ENCODE measurements around the gene ZBTB14. TPM values are rescaled to one million over a fixed set of nuclear protein-coding genes. Genes with fewer than 3 reads are reported as not detected.

ZBTB14 gene
- total RNA-seq, 1 donor from 2014 or later: 12.0 TPM

- DNase-seq (ENCODE audit: low read depth, low spot score): no peak
Measured at GRCh38 chr18:5294457-5295230, 882 bp downstream of the ZBTB14 start.

GRCh38 chr18:5294113-5294456 is 1.4 kb downstream of the ZBTB14 start:
- no peak for DNase-seq (ENCODE audit: low read depth, low spot score)

- DNase-seq (ENCODE audit: low read depth, low spot score): no peak
Measured at GRCh38 chr18:5288517-5288935, 7.0 kb downstream of the ZBTB14 start.

- DNase-seq (ENCODE audit: low read depth, low spot score): no peak
Measured at GRCh38 chr18:5287854-5288253, 7.7 kb downstream of the ZBTB14 start.

GRCh38 chr18:5286525-5286924 is 9.0 kb downstream of the ZBTB14 start:
- no peak for DNase-seq (ENCODE audit: low read depth, low spot score)

GRCh38 chr18:5285326-5285725 is 10.2 kb downstream of the ZBTB14 start:
- no peak for DNase-seq (ENCODE audit: low read depth, low spot score)

- no peak for DNase-seq (ENCODE audit: low read depth, low spot score)
Measured at GRCh38 chr18:5284808-5285207, 10.7 kb downstream of the ZBTB14 start.

- DNase-seq (ENCODE audit: low read depth, low spot score): no peak
Measured at GRCh38 chr18:5282770-5283169, 12.8 kb downstream of the ZBTB14 start.

- DNase-seq (ENCODE audit: low read depth, low spot score): no peak
Measured at GRCh38 chr18:5276947-5277346, 18.6 kb downstream of the ZBTB14 start.

- no peak for DNase-seq (ENCODE audit: low read depth, low spot score)
Measured at GRCh38 chr18:5275872-5276271, 19.7 kb downstream of the ZBTB14 start.

GRCh38 chr18:5268874-5269273 is 26.7 kb downstream of the ZBTB14 start:
- no peak for DNase-seq (ENCODE audit: low read depth, low spot score)

GRCh38 chr18:5266721-5267120 is 28.8 kb downstream of the ZBTB14 start:
- DNase-seq (ENCODE audit: low read depth, low spot score): no peak

GRCh38 chr18:5253910-5254309 is 41.6 kb downstream of the ZBTB14 start:
- no peak for DNase-seq (ENCODE audit: low read depth, low spot score)

- no peak for DNase-seq (ENCODE audit: low read depth, low spot score)
Measured at GRCh38 chr18:5251117-5251516, 44.4 kb downstream of the ZBTB14 start.

- no peak for DNase-seq (ENCODE audit: low read depth, low spot score)
Measured at GRCh38 chr18:5250603-5251002, 44.9 kb downstream of the ZBTB14 start.

GRCh38 chr18:5244941-5245340 is 50.6 kb downstream of the ZBTB14 start:
- DNase-seq (ENCODE audit: low read depth, low spot score): no peak

- DNase-seq (ENCODE audit: low read depth, low spot score): no peak
Measured at GRCh38 chr18:5239447-5239846, 56.1 kb downstream of the ZBTB14 start.

Other genes starting within 250 kb of the ZBTB14 start
- gene AKAIN1, start 98.5 kb downstream of the ZBTB14 start, total RNA-seq: not detected in 2 replicates
- 92.4 and 122 TPM in 2 replicates for gene EPB41L3, start 248.3 kb upstream of the ZBTB14 start, total RNA-seq

All from pulmonary artery endothelial cell (primary cell).